ENCODE data around the gene TMEM9.

- TF ChIP-seq RFX5 (IDR thresholded peaks at IDR 0.05; ENCODE audit: borderline replicate concordance, low read depth, low read length) (no peak), CTCF (IDR thresholded peaks at IDR 0.05; ENCODE audit: control extremely low read depth in 1 of 3, insufficient read depth in 1 of 3, low read depth in 1 of 3, low read length in 3 of 3) (no peak), POLR2AphosphoS5 (IDR thresholded peaks at IDR 0.05; ENCODE audit: low read depth, low read length) (no peak)
Measured at GRCh38 chr1:201172999-201173610, 18.8 kb upstream of the TMEM9 start.
